ENCODE measurements around the gene USP20.

GRCh38 chr9:129867136-129868022, 32.1 kb downstream of the USP20 start:
- TF ChIP-seq ZNF148 (tag by site-specific recombination; IDR thresholded peaks at IDR 0.05; ENCODE audit: borderline replicate concordance) (no peak), ZNF501 (tag by site-specific recombination; IDR thresholded peaks at IDR 0.05) (no peak), ZBTB21 (tag by site-specific recombination; IDR thresholded peaks at IDR 0.05) (no peak), CTCF (tag by site-specific recombination; IDR thresholded peaks at IDR 0.05) (no peak)

All from HEK293 (cell line).